ENCODE data around the gene MAPK14. TPM values are rescaled to one million over a fixed set of nuclear protein-coding genes. Genes with fewer than 3 reads are reported as not detected.
A peak's percentile ranks its signal among the peaks of the same experiment; 100 is the strongest.
"Not testable (repeated sequence)": the region's sequence is repeated elsewhere in the genome, so short reads cannot be mapped to it uniquely, and the experiment has no call there.

Gene MAPK14
- polyA plus RNA-seq, 3 donors from 2014 or later = 34.4 to 71.8 (median 44.6) TPM

DNA sequence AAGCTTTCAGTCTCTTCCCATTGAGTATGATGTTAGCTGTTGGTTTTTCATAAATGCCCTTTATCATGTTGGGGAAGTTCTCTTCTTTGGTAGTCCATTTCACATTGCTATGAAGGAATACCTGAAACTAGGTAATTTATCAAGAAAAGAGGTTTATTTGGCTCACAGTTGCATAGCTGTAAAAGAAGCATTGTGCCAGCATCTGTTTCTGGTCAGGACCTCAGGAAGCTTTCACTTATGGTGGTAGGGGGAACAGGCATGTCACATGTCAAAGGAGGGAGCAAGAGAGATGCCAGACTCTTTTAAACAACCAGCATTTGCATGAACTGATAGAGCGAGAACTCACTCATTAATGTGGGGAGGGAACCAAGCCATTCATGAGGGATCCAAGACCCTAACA, 54.7 kb downstream of the MAPK14 start:
- peak overlapping the region in 3 of 6 donors; percentile 32 to 70 (median 53) for H3K27ac Mint-ChIP-seq
- peaks cover 35 to 57% (median 40%) of the 10 kb centered on the region in 3 donors for H3K36me3 Mint-ChIP-seq
- DNase-seq = no peak
- peaks cover 7 to 14% of the 10 kb centered on the region in 2 donors for H3K4me1 Mint-ChIP-seq
- H3K9me3 Mint-ChIP-seq = no peaks in the 10 kb centered on the region
- no peaks in the 10 kb centered on the region for H3K27me3 Mint-ChIP-seq (ENCODE audit: low read depth in 3 of 3)
- no peak overlapping the region for H3K4me3 Mint-ChIP-seq

DNA sequence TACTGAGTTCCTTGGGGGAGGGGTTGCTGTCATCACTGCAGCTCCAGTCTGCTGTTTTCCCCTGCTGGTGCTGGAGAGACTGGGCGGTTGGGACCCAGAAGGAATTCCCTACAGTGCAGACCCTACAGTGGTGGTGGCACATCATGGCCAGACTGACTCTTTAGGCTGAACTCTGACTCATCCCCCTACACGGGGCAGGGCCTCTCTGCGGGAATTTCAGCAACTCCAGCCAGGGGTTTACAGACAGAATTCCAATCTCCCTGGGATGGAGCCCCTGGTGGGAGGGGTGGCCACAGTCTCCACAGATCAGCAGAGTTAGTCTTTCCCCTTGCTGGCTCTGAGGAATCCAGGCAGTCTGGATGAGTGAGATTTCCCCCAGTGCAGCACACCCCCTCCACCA, 55.8 kb downstream of the MAPK14 start:
- Mint-ChIP-seq H3K27me3 (ENCODE audit: low read depth in 3 of 3) (no peaks in the 10 kb centered on the region), H3K4me3 (no peak overlapping the region), H3K36me3 (peaks cover 35 to 64% (median 40%) of the 10 kb centered on the region in 3 donors), H3K4me1 (peaks cover 7 to 13% of the 10 kb centered on the region in 2 donors), H3K27ac (no peak overlapping the region), H3K9me3 (no peaks in the 10 kb centered on the region)
- DNase-seq = no peak

DNA sequence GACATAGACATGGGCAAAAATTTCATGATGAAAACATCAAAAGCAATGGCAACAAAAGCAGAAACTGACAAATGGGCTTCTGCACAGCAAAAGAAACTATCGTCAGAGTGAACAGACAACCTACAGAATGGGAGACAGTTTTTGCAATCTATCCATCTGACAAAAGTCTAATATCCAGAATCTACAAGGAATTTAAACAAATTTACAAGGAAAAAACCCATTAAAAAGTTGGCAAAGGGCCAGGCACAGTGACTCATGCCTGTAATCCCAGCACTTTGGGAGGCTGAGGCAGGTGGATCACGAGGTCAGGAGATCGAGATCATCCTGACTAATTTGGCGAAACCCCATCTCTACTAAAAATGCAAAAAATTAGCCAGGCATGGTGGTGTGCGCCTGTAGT, 60.6 kb downstream of the MAPK14 start:
- not testable (repeated sequence) for H3K4me3 Mint-ChIP-seq; DNase-seq; H3K9me3 Mint-ChIP-seq; H3K27me3 Mint-ChIP-seq (ENCODE audit: low read depth in 3 of 3); H3K4me1 Mint-ChIP-seq
- Mint-ChIP-seq H3K27ac (peak overlapping the region in 3 of 6 donors; percentile 29 to 74 (median 49)), H3K36me3 (peaks cover 7 to 31% (median 18%) of the 10 kb centered on the region in 3 donors)

DNA sequence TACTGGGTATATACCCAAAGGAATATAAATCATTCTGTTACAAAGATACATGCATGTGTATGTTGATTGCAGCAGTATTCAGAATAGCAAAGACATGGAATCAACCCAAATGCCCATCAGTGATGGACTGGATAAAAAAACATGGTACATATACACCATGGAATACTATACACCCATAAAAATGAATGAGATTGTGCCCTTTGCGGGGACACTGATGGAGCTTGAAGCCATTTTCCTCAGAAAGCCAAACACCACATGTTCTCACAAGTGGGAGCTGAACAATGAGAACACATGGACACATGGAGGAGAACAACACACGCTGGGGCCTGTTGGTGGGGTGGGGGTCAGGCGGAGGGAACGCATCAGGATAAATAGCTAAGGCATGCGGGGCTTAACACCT, 61.4 kb downstream of the MAPK14 start:
- Mint-ChIP-seq H3K36me3 (peaks cover 7 to 25% (median 16%) of the 10 kb centered on the region in 3 donors), H3K27ac (peak overlapping the region in 5 of 6 donors; percentile 7 to 58 (median 46)), H3K9me3 (no peaks in the 10 kb centered on the region), H3K4me3 (no peak overlapping the region), H3K27me3 (ENCODE audit: low read depth in 3 of 3) (no peaks in the 10 kb centered on the region), H3K4me1 (peaks cover 0 to 2% of the 10 kb centered on the region in 2 donors)
- no peak for DNase-seq

DNA sequence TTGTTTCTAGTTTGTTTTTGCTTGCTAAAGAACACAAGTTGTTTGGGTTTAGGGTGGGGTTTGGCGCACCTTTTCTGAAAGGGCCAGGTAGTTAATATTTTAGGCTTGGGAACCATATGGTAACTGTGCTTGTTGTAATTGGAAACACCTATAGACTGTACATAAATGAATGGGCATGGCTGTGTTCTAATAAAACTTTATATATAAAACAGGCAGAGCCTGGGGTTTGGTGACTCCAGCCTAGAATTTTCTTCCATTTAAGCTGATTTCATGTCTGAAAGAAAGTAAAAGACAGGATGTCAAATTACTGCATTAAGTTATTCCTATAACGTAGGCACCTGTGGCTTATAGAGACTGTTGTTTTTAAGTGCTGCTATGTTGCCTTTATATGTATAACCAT, 66.6 kb downstream of the MAPK14 start:
- peaks cover 47 to 50% of the 10 kb centered on the region in 2 donors for H3K4me1 Mint-ChIP-seq
- peaks cover 0 to 15% (median 7%) of the 10 kb centered on the region in 3 donors for H3K36me3 Mint-ChIP-seq
- H3K27me3 Mint-ChIP-seq (ENCODE audit: low read depth in 3 of 3) = no peaks in the 10 kb centered on the region
- no peak for DNase-seq
- peak overlapping the region in 5 of 6 donors; percentile 15 to 94 (median 81) for H3K27ac Mint-ChIP-seq
- H3K9me3 Mint-ChIP-seq = no peaks in the 10 kb centered on the region
- H3K4me3 Mint-ChIP-seq = no peak overlapping the region

DNA sequence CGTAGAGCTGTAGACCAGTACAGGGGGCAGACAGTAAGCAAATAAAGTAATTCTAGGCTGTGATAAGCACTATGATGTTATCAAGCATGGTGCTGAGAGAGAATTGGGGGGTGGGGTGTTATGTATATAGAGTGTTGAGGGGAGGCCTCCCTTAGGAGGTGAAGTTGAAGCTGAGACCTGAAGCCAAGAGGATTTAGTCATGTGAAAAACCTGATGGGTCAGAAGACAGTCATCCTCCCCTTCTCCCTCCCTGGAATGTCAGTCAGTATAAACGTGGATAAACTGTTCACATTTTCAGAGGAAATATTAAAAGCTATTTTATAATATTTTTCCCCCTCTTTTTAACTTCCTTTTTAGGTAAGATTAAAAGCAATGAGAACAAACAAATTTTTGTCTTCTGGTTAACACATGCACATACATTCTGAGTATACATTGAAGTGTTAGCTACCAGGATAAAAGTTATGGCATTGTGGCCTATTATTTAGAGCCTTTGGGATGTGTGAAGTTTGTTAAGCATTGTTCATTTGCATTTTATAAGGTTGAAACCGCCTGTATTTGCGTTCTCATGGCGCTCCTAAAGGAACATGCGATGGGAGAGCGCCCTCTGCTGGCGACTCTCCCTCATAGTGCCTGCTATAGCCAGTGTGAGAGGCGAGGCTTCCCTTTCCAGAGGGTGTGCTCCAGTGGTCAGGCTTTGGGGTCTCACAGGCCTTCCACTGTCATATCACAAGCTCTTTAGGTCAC, 67.3 kb downstream of the MAPK14 start:
- Mint-ChIP-seq H3K27ac (peak overlapping the region; percentile 15 to 94 (median 79)), H3K4me1 (peaks cover 54 to 57% of the 10 kb centered on the region in 2 donors), H3K4me3 (peak overlapping the region in 1 of 5 donors; percentile 6), H3K36me3 (peaks cover 0 to 15% (median 7%) of the 10 kb centered on the region in 3 donors), H3K27me3 (ENCODE audit: low read depth in 3 of 3) (peaks cover 0 to 4% (median 0%) of the 10 kb centered on the region in 3 donors), H3K9me3 (no peaks in the 10 kb centered on the region)
- peak; percentile 77 to 79 (median 77) for DNase-seq

DNA sequence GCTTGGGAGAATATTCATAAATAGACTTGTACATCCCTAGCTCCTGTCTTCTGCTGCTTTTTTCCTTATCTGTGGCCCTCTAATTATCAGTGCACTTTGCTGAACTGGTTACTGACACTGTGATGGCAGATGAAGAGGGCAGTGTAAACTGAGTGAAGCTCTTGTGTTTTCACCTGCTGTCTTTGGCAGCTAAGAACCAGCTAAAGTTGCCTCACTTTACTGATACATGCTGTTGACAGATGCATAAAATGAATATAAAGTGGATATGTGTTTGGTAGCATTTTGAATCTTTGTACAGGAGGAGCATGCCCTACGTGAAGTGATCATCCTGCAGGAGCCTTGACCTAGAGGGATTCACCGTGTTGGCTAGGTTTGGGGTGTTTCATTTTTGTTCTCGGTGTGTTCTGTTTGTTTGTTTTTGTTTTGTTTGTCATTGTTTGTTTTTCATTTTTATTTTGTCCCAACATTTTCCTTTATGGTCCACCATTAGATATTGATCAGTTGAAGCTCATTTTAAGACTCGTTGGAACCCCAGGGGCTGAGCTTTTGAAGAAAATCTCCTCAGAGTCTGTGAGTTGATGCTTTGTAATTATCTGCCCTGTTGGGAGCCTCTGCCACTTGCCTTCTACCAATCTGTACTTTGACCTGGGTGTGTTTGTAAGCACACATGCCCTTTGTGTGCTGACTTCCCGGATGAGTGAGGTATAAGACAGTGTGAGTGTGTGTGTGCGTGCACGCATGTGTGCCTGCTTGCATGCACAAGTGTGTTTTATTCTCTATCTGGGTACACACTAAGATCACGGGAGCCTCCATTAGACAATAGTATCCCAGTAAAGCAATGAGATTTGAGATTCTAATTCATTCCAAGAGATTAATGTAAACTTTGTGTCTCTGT, 68.1 kb downstream of the MAPK14 start:
- Mint-ChIP-seq H3K9me3 (no peaks in the 10 kb centered on the region), H3K4me1 (peaks cover 61 to 65% of the 10 kb centered on the region in 2 donors), H3K36me3 (peaks cover 0 to 15% (median 7%) of the 10 kb centered on the region in 3 donors), H3K4me3 (no peak overlapping the region), H3K27me3 (ENCODE audit: low read depth in 3 of 3) (peaks cover 0 to 5% (median 0%) of the 10 kb centered on the region in 3 donors), H3K27ac (peak overlapping the region; percentile 15 to 94 (median 79))
- no peak for DNase-seq

DNA sequence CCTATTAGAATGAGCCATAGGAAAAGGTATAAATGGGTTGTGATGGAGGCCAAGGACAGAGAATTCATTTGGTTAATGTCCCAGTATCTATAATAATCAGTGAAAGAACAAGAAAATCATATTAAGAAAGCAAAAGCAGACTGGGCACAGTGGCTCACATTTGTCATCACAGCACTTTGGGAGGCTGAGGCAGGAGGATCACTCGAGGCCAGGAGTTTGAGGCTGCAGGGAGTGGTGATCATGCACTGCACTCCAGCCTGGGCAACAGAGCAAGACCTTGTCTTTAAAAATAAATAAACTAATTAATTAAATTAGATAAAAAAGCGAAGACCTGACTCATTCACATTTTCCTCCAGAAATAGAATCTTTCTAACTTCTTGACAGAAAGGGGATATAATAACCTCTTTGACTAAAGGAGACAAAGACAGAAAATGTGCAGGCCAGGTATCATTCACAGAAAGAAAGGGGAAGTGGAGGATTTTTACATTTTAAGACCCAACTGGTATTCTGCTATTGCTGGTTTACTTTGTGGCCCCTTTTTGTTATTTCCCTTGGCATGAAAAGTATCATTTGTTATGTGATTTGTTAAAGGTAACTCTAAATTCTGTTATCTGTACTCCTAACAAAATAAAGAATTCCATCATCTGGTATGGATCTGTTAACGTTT, 70.8 kb downstream of the MAPK14 start:
- H3K9me3 Mint-ChIP-seq = no peaks in the 10 kb centered on the region
- peaks cover 5 to 24% (median 8%) of the 10 kb centered on the region in 3 donors for H3K36me3 Mint-ChIP-seq
- peak overlapping the region; percentile 47 to 88 (median 79) for H3K4me3 Mint-ChIP-seq
- H3K4me1 Mint-ChIP-seq = peaks cover 82 to 89% of the 10 kb centered on the region in 2 donors
- H3K27me3 Mint-ChIP-seq (ENCODE audit: low read depth in 3 of 3) = peaks cover 0 to 5% (median under 1%) of the 10 kb centered on the region in 3 donors
- peak overlapping the region; percentile 93 to 99 (median 94) for H3K27ac Mint-ChIP-seq
- no peak for DNase-seq

DNA sequence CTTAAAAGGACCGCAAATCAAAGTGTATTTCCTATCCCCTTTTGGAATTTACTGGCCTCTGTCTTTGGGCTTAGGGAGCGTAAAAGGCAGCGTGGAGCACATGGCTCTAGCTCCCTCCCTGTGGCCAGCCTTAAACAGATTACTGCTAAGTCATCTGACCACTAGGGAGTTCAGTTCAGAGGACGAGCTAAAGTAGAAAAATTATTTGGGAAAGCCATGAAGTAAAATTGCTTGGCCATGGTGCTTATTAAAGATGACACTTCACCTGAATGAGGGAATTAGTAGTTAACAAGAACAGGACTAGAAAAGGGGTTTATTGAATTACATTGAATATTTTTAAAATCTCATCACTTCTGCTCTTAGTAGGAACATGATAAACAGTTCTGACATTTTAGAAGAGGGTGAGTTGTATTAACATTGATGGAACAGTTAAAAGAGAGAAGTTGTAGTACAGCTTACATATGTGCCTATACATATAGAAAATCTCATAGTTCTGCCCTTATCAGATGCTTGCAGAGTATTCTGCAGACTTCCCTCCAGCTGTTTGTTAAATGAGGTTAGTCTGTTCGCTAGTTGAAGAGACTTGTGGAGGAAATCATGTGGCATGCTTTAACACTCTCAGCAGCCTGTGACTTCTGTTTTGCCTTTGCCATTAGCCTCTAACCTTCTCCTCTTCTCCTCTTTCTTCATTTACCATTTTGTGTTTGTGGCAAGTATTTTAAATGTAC, 71.5 kb downstream of the MAPK14 start:
- peaks cover 0 to 5% (median 2%) of the 10 kb centered on the region in 3 donors for H3K27me3 Mint-ChIP-seq (ENCODE audit: low read depth in 3 of 3)
- H3K4me1 Mint-ChIP-seq = peaks cover 89 to 96% of the 10 kb centered on the region in 2 donors
- H3K36me3 Mint-ChIP-seq = peaks cover 8 to 30% (median 15%) of the 10 kb centered on the region in 3 donors
- peak overlapping the region; percentile 93 to 99 (median 94) for H3K27ac Mint-ChIP-seq
- peak overlapping the region; percentile 76 to 88 (median 79) for H3K4me3 Mint-ChIP-seq
- peak; percentile 49 to 58 (median 57) for DNase-seq
- H3K9me3 Mint-ChIP-seq = no peaks in the 10 kb centered on the region

DNA sequence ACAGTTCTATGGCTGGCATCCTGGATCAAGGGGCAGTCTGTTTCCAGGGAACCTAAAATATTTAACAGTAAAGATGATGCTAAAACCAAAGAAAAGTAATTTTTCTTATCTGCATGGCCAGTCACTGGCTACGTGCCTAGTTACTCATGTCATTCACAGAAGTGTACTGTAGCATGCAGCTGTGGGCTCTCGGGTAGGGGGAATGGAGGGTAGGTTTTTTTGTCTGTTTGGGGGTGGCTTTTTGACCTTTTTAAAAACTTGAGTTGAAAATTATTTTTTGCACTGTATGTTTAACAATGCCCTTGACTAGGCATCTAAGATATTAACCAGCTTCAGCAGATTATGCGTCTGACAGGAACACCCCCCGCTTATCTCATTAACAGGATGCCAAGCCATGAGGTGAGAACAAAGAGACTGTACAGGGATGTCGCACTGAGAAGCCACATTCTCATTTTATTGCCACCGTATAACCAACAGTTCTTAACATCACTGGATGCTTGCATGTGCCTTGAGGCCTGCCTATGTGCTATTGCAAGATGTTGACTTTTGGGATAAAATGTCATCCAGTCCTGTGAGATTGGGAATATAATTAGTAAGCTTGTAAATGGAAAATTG, 72.4 kb downstream of the MAPK14 start:
- H3K27me3 Mint-ChIP-seq (ENCODE audit: low read depth in 3 of 3) = peaks cover 0 to 5% (median 2%) of the 10 kb centered on the region in 3 donors
- H3K4me1 Mint-ChIP-seq = peaks cover 88 to 96% of the 10 kb centered on the region in 2 donors
- H3K27ac Mint-ChIP-seq = peak overlapping the region; percentile 93 to 99 (median 94)
- no peaks in the 10 kb centered on the region for H3K9me3 Mint-ChIP-seq
- H3K4me3 Mint-ChIP-seq = peak overlapping the region; percentile 76 to 88 (median 79)
- peaks cover 11 to 33% (median 16%) of the 10 kb centered on the region in 3 donors for H3K36me3 Mint-ChIP-seq
- peak; percentile 73 to 80 (median 77) for DNase-seq

DNA sequence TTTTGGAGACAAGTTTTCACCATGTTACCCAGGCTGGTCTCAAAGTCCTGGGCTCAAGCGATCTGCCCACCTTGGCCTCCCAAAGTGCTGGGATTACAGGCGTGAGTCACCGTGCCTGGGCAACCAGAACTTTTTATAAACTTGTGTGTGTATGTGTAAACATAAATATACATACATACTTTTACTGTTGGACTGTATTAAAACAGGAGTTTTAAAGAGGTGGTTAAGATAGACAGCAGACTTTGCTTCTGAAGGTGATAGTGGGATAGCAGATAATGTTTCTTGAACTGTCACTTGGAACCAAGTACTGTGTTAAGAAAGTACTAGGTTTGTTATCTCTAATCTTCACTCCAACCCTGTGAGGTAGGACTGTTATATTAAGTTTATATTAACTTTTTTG, 74.1 kb downstream of the MAPK14 start:
- no peaks in the 10 kb centered on the region for H3K9me3 Mint-ChIP-seq
- peak overlapping the region; percentile 90 to 99 (median 94) for H3K27ac Mint-ChIP-seq
- peaks cover 0 to 5% (median 2%) of the 10 kb centered on the region in 3 donors for H3K27me3 Mint-ChIP-seq (ENCODE audit: low read depth in 3 of 3)
- H3K4me1 Mint-ChIP-seq = peaks cover 78 to 88% of the 10 kb centered on the region in 2 donors
- peak overlapping the region in 4 of 5 donors; percentile 7 to 29 (median 28) for H3K4me3 Mint-ChIP-seq
- H3K36me3 Mint-ChIP-seq = peaks cover 16 to 42% (median 19%) of the 10 kb centered on the region in 3 donors
- DNase-seq = no peak

DNA sequence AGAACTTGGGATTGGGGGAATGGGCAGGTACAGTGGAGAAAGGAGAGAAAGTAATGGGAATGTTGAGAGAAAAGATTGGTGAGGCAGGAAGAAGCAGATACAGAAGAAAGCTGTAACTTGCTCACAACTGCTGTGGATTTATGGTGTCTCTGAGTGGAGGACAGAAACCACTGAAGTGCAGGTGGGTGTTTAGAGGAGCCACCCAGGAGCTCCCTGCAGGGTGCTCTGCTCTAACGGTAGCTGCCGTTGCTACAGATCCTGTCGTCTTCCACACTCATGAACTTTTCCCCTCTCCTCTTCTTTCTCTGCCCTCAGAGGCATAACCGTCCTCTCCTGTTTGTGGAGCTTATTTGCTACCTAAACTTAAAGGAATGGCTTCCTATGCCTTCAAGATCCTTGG, 75.2 kb downstream of the MAPK14 start:
- H3K4me1 Mint-ChIP-seq = peaks cover 70 to 79% of the 10 kb centered on the region in 2 donors
- peaks cover 23 to 39% (median 25%) of the 10 kb centered on the region in 3 donors for H3K36me3 Mint-ChIP-seq
- H3K27ac Mint-ChIP-seq = peak overlapping the region; percentile 84 to 99 (median 94)
- peak overlapping the region in 4 of 5 donors; percentile 7 to 37 (median 12) for H3K4me3 Mint-ChIP-seq
- no peaks in the 10 kb centered on the region for H3K9me3 Mint-ChIP-seq
- no peak for DNase-seq
- peaks cover 0 to 5% (median 2%) of the 10 kb centered on the region in 3 donors for H3K27me3 Mint-ChIP-seq (ENCODE audit: low read depth in 3 of 3)

Measured in immature natural killer cell (primary cell).